ENCODE measurements around the gene KNL1. TPM values are rescaled to one million over a fixed set of nuclear protein-coding genes. Genes with fewer than 3 reads are reported as not detected.

KNL1 gene
- polyA plus RNA-seq, 2 of the 4 experiments (the other 2 are of a cell fraction) = 7.6 to 13.2 TPM

DNA sequence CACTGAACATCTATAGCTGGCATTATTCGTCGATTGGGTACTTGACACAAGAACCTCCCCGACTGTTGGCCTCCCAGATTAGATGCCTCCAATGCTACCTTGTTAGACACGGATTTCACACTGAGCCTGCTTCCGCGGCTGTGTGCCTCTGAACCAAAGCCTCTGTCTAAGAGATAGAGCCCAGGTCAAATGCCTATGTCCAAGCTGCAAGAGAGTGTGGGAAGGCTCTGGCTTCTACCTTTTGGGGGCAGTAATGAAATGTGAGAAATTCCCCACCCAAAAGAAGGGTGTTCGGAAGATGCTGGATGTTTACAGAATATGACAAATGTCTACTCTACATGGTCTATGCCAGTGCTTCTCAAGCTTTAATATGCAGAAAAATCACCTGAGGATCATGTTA, 26.9 kb upstream of the KNL1 start:
- Histone ChIP-seq H3K9me3 (no peaks in the 10 kb centered on the region), H3K4me1 (peaks cover 11% of the 10 kb centered on the region), H3K4me3 (no peak overlapping the region), H3K4me2 (peak overlapping the region; percentile 52), H3K27ac (no peak overlapping the region)
- ChIA-PET CTCF (interaction anchor here (0.7 to 1.6 kb wide), 8 partner anchors 10 to 127 kb away, joined by 3 to 4 read pairs (median 3); no protein-coding TSS in a partner anchor), POLR2A (no interaction called here)
- WGBS (ENCODE audit: missing lambda C conversion rate) = 3% methylated on average over 5 of the region's 7 CpGs
- no peak for FAIRE-seq
- TF ChIP-seq, protein P1, sequence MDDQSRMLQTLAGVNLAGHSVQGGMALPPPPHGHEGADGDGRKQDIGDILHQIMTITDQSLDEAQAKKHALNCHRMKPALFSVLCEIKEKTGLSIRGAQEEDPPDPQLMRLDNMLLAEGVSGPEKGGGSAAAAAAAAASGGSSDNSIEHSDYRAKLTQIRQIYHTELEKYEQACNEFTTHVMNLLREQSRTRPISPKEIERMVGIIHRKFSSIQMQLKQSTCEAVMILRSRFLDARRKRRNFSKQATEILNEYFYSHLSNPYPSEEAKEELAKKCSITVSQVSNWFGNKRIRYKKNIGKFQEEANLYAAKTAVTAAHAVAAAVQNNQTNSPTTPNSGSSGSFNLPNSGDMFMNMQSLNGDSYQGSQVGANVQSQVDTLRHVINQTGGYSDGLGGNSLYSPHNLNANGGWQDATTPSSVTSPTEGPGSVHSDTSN (IDR thresholded peaks at IDR 0.05) = no peak
- no peak for TF ChIP-seq ZFP36 (IDR thresholded peaks at IDR 0.05; ENCODE audit: borderline replicate concordance, partially characterized antibody)
- TF ChIP-seq, protein P2, sequence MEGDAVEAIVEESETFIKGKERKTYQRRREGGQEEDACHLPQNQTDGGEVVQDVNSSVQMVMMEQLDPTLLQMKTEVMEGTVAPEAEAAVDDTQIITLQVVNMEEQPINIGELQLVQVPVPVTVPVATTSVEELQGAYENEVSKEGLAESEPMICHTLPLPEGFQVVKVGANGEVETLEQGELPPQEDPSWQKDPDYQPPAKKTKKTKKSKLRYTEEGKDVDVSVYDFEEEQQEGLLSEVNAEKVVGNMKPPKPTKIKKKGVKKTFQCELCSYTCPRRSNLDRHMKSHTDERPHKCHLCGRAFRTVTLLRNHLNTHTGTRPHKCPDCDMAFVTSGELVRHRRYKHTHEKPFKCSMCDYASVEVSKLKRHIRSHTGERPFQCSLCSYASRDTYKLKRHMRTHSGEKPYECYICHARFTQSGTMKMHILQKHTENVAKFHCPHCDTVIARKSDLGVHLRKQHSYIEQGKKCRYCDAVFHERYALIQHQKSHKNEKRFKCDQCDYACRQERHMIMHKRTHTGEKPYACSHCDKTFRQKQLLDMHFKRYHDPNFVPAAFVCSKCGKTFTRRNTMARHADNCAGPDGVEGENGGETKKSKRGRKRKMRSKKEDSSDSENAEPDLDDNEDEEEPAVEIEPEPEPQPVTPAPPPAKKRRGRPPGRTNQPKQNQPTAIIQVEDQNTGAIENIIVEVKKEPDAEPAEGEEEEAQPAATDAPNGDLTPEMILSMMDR (IDR thresholded peaks at IDR 0.05) = peak; percentile 41
- TF ChIP-seq, protein P3, sequence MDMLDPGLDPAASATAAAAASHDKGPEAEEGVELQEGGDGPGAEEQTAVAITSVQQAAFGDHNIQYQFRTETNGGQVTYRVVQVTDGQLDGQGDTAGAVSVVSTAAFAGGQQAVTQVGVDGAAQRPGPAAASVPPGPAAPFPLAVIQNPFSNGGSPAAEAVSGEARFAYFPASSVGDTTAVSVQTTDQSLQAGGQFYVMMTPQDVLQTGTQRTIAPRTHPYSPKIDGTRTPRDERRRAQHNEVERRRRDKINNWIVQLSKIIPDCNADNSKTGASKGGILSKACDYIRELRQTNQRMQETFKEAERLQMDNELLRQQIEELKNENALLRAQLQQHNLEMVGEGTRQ (IDR thresholded peaks at IDR 0.05) = no peak
- no peak for TF ChIP-seq RCOR1 (IDR thresholded peaks at IDR 0.05; ENCODE audit: low read depth, low read length)
- peak; percentile 33 to 45; a peak in 3 of 5 replicates for TF ChIP-seq RAD21 (conservative IDR thresholded peaks at IDR 0.05 in 1 of 2, IDR thresholded peaks at IDR 0.05 in 1 of 2)
- 0 out of 3 replicates have a peak, but pooled peaks have one; percentile 14 for TF ChIP-seq SMC3 (IDR thresholded peaks at IDR 0.05)
- ATAC-seq = peak in 1 of 2 experiments; percentile 24; a peak in 3 of 6 replicates
- DNase-seq (ENCODE audit: low read depth in 1 of 2, low spot score in 1 of 2) = peak in 1 of 2 experiments; percentile 42

DNA sequence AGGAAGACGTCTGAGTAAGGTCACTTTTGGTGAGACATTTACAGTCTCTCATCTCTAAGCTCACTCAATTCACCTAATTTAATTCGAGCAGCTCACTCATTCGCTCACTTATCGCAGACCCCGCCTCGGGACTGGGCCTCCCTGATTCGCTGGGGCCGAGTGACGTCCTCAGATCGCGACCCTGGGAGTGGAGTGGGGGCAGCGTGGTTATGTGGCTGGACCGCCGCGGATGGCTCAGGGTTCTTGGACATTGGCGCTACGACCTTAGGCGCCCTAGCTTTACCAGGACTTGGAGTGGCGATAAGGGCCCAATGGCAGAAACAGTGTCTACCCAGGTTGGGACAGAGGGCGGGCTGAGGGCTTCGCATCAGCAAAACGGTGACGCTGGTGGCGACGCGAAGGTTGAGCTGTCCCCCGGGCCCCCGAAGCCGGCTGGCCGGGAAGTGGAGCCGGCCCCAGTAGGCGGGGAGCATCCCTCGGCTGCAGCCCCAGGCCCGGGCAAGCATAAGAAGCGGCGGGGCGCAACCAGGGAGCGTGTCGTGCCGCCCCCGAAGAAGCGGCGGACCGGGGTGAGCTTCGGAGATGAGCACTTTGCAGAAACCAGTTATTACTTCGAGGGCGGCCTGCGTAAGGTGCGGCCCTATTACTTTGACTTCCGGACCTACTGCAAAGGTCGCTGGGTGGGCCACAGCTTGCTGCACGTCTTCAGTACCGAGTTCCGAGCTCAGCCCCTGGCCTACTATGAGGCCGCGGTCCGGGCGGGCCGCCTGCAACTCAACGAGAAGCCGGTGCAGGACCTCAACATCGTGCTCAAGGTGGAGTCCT, 24.7 kb upstream of the KNL1 start, which contains the start of gene RPUSD2:
TSS of gene RPUSD2 (plus strand) at position 171 of the 825 bp plus-strand sequence. CDS start at position 210, 39 bp downstream.
- peak; percentile 86 to 87 for DNase-seq (ENCODE audit: low read depth in 1 of 2, low spot score in 1 of 2)
- no peak for FAIRE-seq
- peak; percentile 71 to 76 for ATAC-seq
- WGBS (ENCODE audit: missing lambda C conversion rate) = 2% methylated on average over 24 of the region's 62 CpGs
- H3K9me3 ChIP-seq = no peaks in the 10 kb centered on the region
- H3K4me2 ChIP-seq = peak within 1 kb of the TSS; percentile 77
- TF ChIP-seq JUN (IDR thresholded peaks at IDR 0.05) = peak in 1 of 2 experiments; percentile 42; a peak in 1 of 5 replicates
- peak; percentile 57; the same call in 1 of the 2 replicates for TF ChIP-seq MAZ (IDR thresholded peaks at IDR 0.05; ENCODE audit: borderline replicate concordance, low read depth, low read length)
- 0 out of 2 replicates have a peak, but pooled peaks have one; percentile 39 for TF ChIP-seq HOXB5 (CRISPR knock-in tag; IDR thresholded peaks at IDR 0.05)
- TF ChIP-seq, protein P4, sequence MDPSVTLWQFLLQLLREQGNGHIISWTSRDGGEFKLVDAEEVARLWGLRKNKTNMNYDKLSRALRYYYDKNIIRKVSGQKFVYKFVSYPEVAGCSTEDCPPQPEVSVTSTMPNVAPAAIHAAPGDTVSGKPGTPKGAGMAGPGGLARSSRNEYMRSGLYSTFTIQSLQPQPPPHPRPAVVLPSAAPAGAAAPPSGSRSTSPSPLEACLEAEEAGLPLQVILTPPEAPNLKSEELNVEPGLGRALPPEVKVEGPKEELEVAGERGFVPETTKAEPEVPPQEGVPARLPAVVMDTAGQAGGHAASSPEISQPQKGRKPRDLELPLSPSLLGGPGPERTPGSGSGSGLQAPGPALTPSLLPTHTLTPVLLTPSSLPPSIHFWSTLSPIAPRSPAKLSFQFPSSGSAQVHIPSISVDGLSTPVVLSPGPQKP (IDR thresholded peaks at IDR 0.05; ENCODE audit: low read depth, low read length) = no peak
- TF ChIP-seq RCOR1 (IDR thresholded peaks at IDR 0.05; ENCODE audit: low read depth, low read length) = no peak
- peak; percentile 63 for TF ChIP-seq PHF8 (IDR thresholded peaks at IDR 0.05; ENCODE audit: borderline replicate concordance, low read depth)
- TF ChIP-seq KDM5A (IDR thresholded peaks at IDR 0.05) = peak; percentile 79
- TF ChIP-seq, protein P5, sequence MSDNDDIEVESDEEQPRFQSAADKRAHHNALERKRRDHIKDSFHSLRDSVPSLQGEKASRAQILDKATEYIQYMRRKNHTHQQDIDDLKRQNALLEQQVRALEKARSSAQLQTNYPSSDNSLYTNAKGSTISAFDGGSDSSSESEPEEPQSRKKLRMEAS (IDR thresholded peaks at IDR 0.05) = peak; percentile 83
- no peak for TF ChIP-seq HOXA7 (CRISPR knock-in tag; IDR thresholded peaks at IDR 0.05)
- TF ChIP-seq POLR2A (IDR thresholded peaks at IDR 0.05; ENCODE audit: low read length) = peak; percentile 82
- peak within 1 kb of the TSS; percentile 75 to 91 for H3K27ac ChIP-seq
- H3K4me3 ChIP-seq = peak within 1 kb of the TSS; percentile 65
- CTCF ChIA-PET = interaction anchor here (1.2 to 2.2 kb wide), 4 partner anchors 21 to 62 kb away, joined by 3 to 8 read pairs (median 4); no protein-coding TSS in a partner anchor
- POLR2A ChIA-PET = interaction anchor here (0.6 to 1.5 kb wide), 6 partner anchors 11 to 23 kb away, joined by 3 to 11 read pairs (median 4); no protein-coding TSS in a partner anchor
- H3K4me1 ChIP-seq = peaks cover 11% of the 10 kb centered on the region

All from A549 (cell line).